HepG2 (cell line): Measurements from ENCODE around the gene UBAC1. TPM values are rescaled to one million over a fixed set of nuclear protein-coding genes. Genes with fewer than 3 reads are reported as not detected.
A peak's percentile ranks its signal among the peaks of the same experiment; 100 is the strongest.

Experiments used
- CEBPB ChIP-seq: IDR thresholded peaks from 2 replicates; pipeline ENCODE4 v1.6.1; 2011; ENCODE audit warnings: low read depth, low read length, improper control_type of control experiment, borderline replicate concordance
- CHD4 ChIP-seq: fragments of 200-600 bp; sonication (generic); IDR thresholded peaks from 2 replicates; pipeline ENCODE4 v1.7.0; 2017; ENCODE audit warnings: mild to moderate bottlenecking, low read length, borderline replicate concordance
- EED ChIP-seq: sonication (generic); formaldehyde crosslinking; IDR thresholded peaks from 2 replicates; pipeline ENCODE4 v1.5.0; 2020; ENCODE audit warnings: mild to moderate bottlenecking, missing genetic modification reagents
- ELF4 ChIP-seq: sonication (generic); formaldehyde crosslinking; IDR thresholded peaks from 2 replicates; pipeline ENCODE4 v1.5.0; 2020; ENCODE audit warnings: missing genetic modification reagents, mild to moderate bottlenecking, moderate library complexity, borderline replicate concordance
- GLI4 ChIP-seq: sonication (generic); formaldehyde crosslinking; IDR thresholded peaks from 2 replicates; pipeline ENCODE4 v1.5.1; 2020; ENCODE audit warnings: missing genetic modification reagents, mild to moderate bottlenecking, moderate library complexity, borderline replicate concordance
- KMT2B ChIP-seq: IDR thresholded peaks from 2 replicates; pipeline ENCODE4 v1.6.1; 2016; ENCODE audit warnings: missing genetic modification reagents, missing compliant biosample characterization
- NFIC ChIP-seq: IDR thresholded peaks from 2 replicates; pipeline ENCODE4 v1.6.1; 2012; ENCODE audit warnings: mild to moderate bottlenecking, low read length, inconsistent platforms
- NFYC ChIP-seq: IDR thresholded peaks from 2 replicates; pipeline ENCODE4 v1.6.1; 2016; ENCODE audit warnings: missing genetic modification reagents, missing compliant biosample characterization
- SP1 ChIP-seq, 2 experiments: fragments of 450-650 bp in 1 of 2; sonication (generic) in 1 of 2; formaldehyde crosslinking in 1 of 2; IDR thresholded peaks; 2 replicates each; pipeline versions ENCODE4 v1.4.0 to v1.6.1; 2016 to 2020; ENCODE audit warnings: missing genetic modification reagents in 1 of 2
- SP4 ChIP-seq: sonication (generic); formaldehyde crosslinking; IDR thresholded peaks from 2 replicates; pipeline ENCODE4 v1.8.1; 2023; ENCODE audit warnings: mild to moderate bottlenecking, missing genetic modification reagents
- WIZ ChIP-seq: sonication (generic); formaldehyde crosslinking; IDR thresholded peaks from 2 replicates; pipeline ENCODE4 v1.5.1; 2020; ENCODE audit warnings: mild to moderate bottlenecking, missing genetic modification reagents
- ZKSCAN8 ChIP-seq: IDR thresholded peaks from 2 replicates; pipeline ENCODE4 v1.6.1; 2016; ENCODE audit warnings: borderline replicate concordance, missing genetic modification reagents, missing compliant biosample characterization
- ZNF263 ChIP-seq: sonication (generic); formaldehyde crosslinking; IDR thresholded peaks from 2 replicates; pipeline ENCODE4 v1.4.0; 2020; ENCODE audit warnings: missing genetic modification reagents
- ZNF614 ChIP-seq: IDR thresholded peaks from 2 replicates; pipeline ENCODE4 v1.6.1; 2018; ENCODE audit warnings: missing biosample characterization, missing genetic modification reagents, inconsistent platforms, borderline replicate concordance
- ZNF788 ChIP-seq: sonication (generic); formaldehyde crosslinking; IDR thresholded peaks from 2 replicates; pipeline ENCODE4 v1.5.0; 2020; ENCODE audit warnings: mild to moderate bottlenecking, missing genetic modification reagents, borderline replicate concordance
- polyA plus RNA-seq, 8 experiments: library from polyadenylated mRNA; depleted of rRNA in 3 of 8; stranded (reverse) in 7 of 8; unstranded in 1 of 8; fragments of >200 nt; fragmentation: Illumina TruSeq in 4 of 8; extraction: Trizol in 4 of 8; gene quantifications; 2 replicates each; pipeline versions ENCODE4 v1.2.1 to v1.2.3, GENCODE V29; 2011 to 2016; ENCODE audit warnings: low read depth in 4 of 8, missing spikeins in 1 of 8, mixed read lengths in 1 of 8; ENCODE audit not compliant: insufficient read depth in 1 of 8
- total RNA-seq, 5 experiments: library from RNA; depleted of rRNA; stranded (reverse); fragments of >200 nt; fragmentation: Illumina TruSeq; extraction: Trizol; gene quantifications; 2 replicates each; pipeline ENCODE4 v1.2.3, GENCODE V29; 2016; ENCODE audit warnings: low read depth in 1 of 5
- TF ChIP-seq, protein P1 (sequence below), 2 experiments: sonication (generic) in 1 of 2; formaldehyde crosslinking in 1 of 2; IDR thresholded peaks; 2 replicates each; pipeline versions ENCODE4 v1.4.0 to v1.6.1; 2018 to 2020; ENCODE audit warnings: missing genetic modification reagents in 2 of 2, borderline replicate concordance in 1 of 2, low read depth in 1 of 2, mild to moderate bottlenecking in 1 of 2, missing biosample characterization in 1 of 2
- TF ChIP-seq, protein P2 (sequence below): sonication (generic); formaldehyde crosslinking; IDR thresholded peaks from 2 replicates; pipeline ENCODE4 v1.4.0; 2020; ENCODE audit warnings: missing genetic modification reagents
- TF ChIP-seq, protein P3 (sequence below): sonication (generic); formaldehyde crosslinking; conservative IDR thresholded peaks from 2 replicates; pipeline ENCODE4 v1.4.0; 2020; ENCODE audit warnings: missing genetic modification reagents
- TF ChIP-seq, protein P4 (sequence below): sonication (generic); formaldehyde crosslinking; conservative IDR thresholded peaks from 2 replicates; pipeline ENCODE4 v1.4.0; 2020; ENCODE audit warnings: missing genetic modification reagents

UBAC1 gene
- total and polyA plus RNA-seq, 2 of the 13 experiments (the other 11 are each of a cell fraction or from before 2014, with no cell fraction given), result 32.2 to 34.1 TPM

DNA sequence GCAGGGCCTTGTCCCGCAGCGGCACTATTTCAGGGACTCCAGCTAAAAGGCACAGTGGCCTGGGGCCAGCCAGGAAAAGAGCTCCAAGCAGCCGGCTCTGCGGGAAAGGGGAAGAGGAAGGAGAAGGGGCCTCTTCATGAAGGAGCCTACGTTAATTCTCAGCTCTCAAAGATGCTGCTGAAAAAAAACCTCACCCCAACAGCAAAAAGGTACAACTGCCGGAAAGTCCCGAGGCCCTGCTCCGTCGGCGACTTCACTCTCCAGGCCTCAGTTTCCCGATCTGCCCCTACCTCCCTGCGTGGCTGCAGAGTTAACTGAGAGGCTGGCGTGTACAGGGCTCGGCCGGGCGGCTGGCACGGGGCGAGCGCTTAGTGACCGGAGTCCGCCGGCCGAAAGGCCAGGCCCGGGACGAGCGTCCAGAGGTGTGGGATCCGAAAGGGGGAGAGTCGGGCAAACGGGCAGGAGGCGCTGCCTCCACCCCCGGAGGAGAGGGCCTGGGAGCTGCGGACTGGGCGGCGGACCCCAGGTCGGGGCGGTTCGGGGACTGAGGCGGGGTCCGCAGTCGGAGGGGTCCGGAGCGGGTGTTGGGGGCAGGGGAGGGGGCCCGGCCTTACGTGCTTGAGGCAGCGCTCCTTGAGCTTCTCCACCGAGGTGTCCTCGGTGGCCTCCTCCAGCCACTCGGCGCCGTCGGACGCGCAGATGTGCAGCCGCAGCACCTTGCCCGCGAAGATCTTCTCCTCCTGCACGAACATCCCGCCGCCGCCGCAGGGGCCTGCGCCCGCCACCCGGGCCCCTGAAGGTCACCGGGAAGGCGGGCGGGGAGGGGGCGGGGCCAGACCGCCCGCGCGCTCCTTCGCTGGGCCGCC is 529 bp downstream of the UBAC1 start (continued):
- TF ChIP-seq, protein P1, sequence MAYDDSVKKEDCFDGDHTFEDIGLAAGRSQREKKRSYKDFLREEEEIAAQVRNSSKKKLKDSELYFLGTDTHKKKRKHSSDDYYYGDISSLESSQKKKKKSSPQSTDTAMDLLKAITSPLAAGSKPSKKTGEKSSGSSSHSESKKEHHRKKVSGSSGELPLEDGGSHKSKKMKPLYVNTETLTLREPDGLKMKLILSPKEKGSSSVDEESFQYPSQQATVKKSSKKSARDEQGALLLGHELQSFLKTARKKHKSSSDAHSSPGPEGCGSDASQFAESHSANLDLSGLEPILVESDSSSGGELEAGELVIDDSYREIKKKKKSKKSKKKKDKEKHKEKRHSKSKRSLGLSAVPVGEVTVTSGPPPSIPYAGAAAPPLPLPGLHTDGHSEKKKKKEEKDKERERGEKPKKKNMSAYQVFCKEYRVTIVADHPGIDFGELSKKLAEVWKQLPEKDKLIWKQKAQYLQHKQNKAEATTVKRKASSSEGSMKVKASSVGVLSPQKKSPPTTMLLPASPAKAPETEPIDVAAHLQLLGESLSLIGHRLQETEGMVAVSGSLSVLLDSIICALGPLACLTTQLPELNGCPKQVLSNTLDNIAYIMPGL (CRISPR knock-in tag; IDR thresholded peaks at IDR 0.05; ENCODE audit: borderline replicate concordance in 1 of 2, low read depth in 1 of 2), result peak in 1 of 2 experiments; percentile 14; a peak in 2 of 4 replicates
- TF ChIP-seq, protein P2, sequence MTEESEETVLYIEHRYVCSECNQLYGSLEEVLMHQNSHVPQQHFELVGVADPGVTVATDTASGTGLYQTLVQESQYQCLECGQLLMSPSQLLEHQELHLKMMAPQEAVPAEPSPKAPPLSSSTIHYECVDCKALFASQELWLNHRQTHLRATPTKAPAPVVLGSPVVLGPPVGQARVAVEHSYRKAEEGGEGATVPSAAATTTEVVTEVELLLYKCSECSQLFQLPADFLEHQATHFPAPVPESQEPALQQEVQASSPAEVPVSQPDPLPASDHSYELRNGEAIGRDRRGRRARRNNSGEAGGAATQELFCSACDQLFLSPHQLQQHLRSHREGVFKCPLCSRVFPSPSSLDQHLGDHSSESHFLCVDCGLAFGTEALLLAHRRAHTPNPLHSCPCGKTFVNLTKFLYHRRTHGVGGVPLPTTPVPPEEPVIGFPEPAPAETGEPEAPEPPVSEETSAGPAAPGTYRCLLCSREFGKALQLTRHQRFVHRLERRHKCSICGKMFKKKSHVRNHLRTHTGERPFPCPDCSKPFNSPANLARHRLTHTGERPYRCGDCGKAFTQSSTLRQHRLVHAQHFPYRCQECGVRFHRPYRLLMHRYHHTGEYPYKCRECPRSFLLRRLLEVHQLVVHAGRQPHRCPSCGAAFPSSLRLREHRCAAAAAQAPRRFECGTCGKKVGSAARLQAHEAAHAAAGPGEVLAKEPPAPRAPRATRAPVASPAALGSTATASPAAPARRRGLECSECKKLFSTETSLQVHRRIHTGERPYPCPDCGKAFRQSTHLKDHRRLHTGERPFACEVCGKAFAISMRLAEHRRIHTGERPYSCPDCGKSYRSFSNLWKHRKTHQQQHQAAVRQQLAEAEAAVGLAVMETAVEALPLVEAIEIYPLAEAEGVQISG (CRISPR knock-in tag), result no peak
- TF ChIP-seq EED, result no peak
- no peak for TF ChIP-seq WIZ (CRISPR knock-in tag)
- TF ChIP-seq ZKSCAN8, result no peak
- 0 out of 2 replicates have a peak, but pooled peaks have one; percentile 58 for TF ChIP-seq GLI4
- TF ChIP-seq CEBPB, result no peak
- TF ChIP-seq, protein P3, sequence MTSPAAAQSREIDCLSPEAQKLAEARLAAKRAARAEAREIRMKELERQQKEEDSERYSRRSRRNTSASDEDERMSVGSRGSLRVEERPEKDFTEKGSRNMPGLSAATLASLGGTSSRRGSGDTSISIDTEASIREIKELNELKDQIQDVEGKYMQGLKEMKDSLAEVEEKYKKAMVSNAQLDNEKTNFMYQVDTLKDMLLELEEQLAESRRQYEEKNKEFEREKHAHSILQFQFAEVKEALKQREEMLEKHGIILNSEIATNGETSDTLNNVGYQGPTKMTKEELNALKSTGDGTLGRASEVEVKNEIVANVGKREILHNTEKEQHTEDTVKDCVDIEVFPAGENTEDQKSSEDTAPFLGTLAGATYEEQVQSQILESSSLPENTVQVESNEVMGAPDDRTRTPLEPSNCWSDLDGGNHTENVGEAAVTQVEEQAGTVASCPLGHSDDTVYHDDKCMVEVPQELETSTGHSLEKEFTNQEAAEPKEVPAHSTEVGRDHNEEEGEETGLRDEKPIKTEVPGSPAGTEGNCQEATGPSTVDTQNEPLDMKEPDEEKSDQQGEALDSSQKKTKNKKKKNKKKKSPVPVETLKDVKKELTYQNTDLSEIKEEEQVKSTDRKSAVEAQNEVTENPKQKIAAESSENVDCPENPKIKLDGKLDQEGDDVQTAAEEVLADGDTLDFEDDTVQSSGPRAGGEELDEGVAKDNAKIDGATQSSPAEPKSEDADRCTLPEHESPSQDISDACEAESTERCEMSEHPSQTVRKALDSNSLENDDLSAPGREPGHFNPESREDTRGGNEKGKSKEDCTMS (CRISPR knock-in tag), result no peak
- TF ChIP-seq KMT2B (CRISPR knock-in tag), result 0 out of 2 replicates have a peak, but pooled peaks have one; percentile 32
- TF ChIP-seq ZNF614 (CRISPR knock-in tag), result no peak
- TF ChIP-seq NFYC (CRISPR knock-in tag), result no peak
- no peak for TF ChIP-seq SP1 (IDR thresholded peaks at IDR 0.05)
- TF ChIP-seq SP1 (CRISPR knock-in tag; IDR thresholded peaks at IDR 0.05), result no peak
- TF ChIP-seq SP4 (CRISPR knock-in tag), result 0 out of 2 replicates have a peak, but pooled peaks have one; percentile 36
- no peak for TF ChIP-seq CHD4
- TF ChIP-seq ZNF263 (CRISPR knock-in tag), result no peak
- TF ChIP-seq ZNF788, result no peak; the same call in 1 of the 2 replicates
- TF ChIP-seq, protein P4, sequence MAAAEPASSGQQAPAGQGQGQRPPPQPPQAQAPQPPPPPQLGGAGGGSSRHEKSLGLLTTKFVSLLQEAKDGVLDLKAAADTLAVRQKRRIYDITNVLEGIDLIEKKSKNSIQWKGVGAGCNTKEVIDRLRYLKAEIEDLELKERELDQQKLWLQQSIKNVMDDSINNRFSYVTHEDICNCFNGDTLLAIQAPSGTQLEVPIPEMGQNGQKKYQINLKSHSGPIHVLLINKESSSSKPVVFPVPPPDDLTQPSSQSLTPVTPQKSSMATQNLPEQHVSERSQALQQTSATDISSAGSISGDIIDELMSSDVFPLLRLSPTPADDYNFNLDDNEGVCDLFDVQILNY, result no peak
- no peak for TF ChIP-seq NFIC
- TF ChIP-seq ELF4 (CRISPR knock-in tag), result no peak
